Measurements from ENCODE around the gene P2RY8. TPM values are rescaled to one million over a fixed set of nuclear protein-coding genes. Genes with fewer than 3 reads are reported as not detected.

P2RY8 gene
- total and polyA plus RNA-seq, 2 of the 4 experiments (the other 2 are of a cell fraction), result not detected

DNA sequence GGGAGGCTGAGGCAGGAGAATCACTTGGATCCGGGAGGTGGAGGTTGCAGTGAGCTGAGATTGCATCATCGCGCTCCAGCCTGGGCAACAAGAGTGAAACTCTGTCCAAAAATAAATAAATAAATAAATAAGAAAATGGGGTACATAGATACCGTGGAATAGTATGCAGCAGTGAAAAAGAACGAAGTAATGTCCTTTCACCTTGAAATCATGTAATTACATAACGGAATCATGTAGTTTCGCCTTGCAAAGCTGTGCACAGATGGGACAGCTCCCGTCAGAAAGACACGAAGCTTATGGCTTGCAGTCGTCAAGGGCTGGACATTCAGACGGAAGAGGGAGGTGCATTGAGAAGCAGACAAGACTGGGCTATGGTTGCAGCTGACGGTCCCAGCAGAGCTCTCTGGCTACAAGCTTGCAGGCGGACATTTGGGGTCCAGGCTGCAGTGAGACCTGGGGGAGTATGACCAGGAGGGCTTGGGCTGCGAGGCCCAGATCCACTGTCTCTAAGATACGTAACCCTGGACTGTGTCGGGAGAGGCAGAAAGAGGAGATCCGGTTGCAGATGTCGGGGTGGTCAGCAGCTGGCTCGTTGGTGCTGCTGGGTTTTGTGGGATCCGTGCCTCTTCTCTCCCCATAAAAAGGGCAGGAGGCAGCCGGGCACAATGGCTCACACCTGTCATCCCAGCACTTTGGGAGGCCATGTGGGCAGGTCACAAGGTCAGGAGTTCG is 6.2 kb upstream of the P2RY8 start:
- Histone ChIP-seq H3K36me3 (ENCODE audit: control insufficient read depth, insufficient read depth, low read length) (no peaks in the 10 kb centered on the region), H2BK5ac (ENCODE audit: low read depth, low read length, poor library complexity, severe bottlenecking) (no peak overlapping the region), H3K4me2 (ENCODE audit: low read depth, low read length) (no peak overlapping the region), H4K8ac (ENCODE audit: low read depth in 2 of 2, low read length in 2 of 2) (no peak overlapping the region), H3K27me3 (ENCODE audit: control insufficient read depth, insufficient read depth, low read length) (no peaks in the 10 kb centered on the region), H3K9me3 (ENCODE audit: control insufficient read depth, insufficient read depth, low read length) (peaks cover 9% of the 10 kb centered on the region), H3K18ac (ENCODE audit: low read depth, low read length) (no peak overlapping the region), H3K9me1 (ENCODE audit: insufficient read depth, low read length) (no peaks in the 10 kb centered on the region), H4K91ac (ENCODE audit: insufficient read depth, low read depth, low read length) (no peak overlapping the region), H4K20me1 (ENCODE audit: insufficient read depth, low read length) (no peaks in the 10 kb centered on the region), H3K23ac (ENCODE audit: low read depth, low read length) (no peak overlapping the region), H4K5ac (ENCODE audit: low read depth, low read length) (no peak overlapping the region), H3K79me1 (ENCODE audit: low read depth in 1 of 2, low read length in 2 of 2) (no peaks in the 10 kb centered on the region), H3K9ac (ENCODE audit: low read depth, low read length) (no peak overlapping the region), H2BK20ac (ENCODE audit: low read depth, low read length) (no peak overlapping the region), H2AK5ac (ENCODE audit: low read depth, low read length) (no peak overlapping the region), H3K14ac (replicated peaks; ENCODE audit: low read depth, low read length) (no peak overlapping the region), H2AK9ac (replicated peaks; ENCODE audit: low read depth, low read length, poor library complexity) (no peak overlapping the region), H2BK15ac (ENCODE audit: low read depth, low read length) (no peak overlapping the region), H2AFZ (replicated peaks; ENCODE audit: low read length, poor library complexity) (no peak overlapping the region), H3K4ac (ENCODE audit: low read depth, low read length) (no peak overlapping the region), H3K4me3 (ENCODE audit: insufficient read depth, low read depth, low read length) (no peak overlapping the region), H3K56ac (ENCODE audit: extremely low read depth, insufficient read depth, low read length) (no peak overlapping the region), H2BK120ac (ENCODE audit: low read depth, low read length) (no peak overlapping the region), H3K27ac (ENCODE audit: insufficient read depth, low read length) (no peak overlapping the region), H3K4me1 (ENCODE audit: control insufficient read depth, insufficient read depth, low read length) (no peaks in the 10 kb centered on the region)
- ChIA-PET CTCF (no interaction called here), POLR2A (ENCODE audit: unreplicated experiment) (no interaction called here)
- ATAC-seq (ENCODE audit: low read depth) (no peak), DNase-seq (no peak)
- in situ Hi-C loops (cut with MboI; ENCODE audit: low sequenced_read_pairs) (no loop called here), intact Hi-C loops (cut with micrococcal nuclease) (no loop called here), dilution Hi-C loops (cut with HindIII; ENCODE audit: low sequenced_read_pairs, unreplicated experiment) (no loop called here)
- WGBS, 2 experiments (ENCODE audit: extremely low coverage in 2 of 2, insufficient read length in 1 of 2), result 77% methylated on average over 10 of the region's 22 CpGs; no CpG with 5 or more reads in 1 of the 2 experiments
- TF ChIP-seq, protein P1, sequence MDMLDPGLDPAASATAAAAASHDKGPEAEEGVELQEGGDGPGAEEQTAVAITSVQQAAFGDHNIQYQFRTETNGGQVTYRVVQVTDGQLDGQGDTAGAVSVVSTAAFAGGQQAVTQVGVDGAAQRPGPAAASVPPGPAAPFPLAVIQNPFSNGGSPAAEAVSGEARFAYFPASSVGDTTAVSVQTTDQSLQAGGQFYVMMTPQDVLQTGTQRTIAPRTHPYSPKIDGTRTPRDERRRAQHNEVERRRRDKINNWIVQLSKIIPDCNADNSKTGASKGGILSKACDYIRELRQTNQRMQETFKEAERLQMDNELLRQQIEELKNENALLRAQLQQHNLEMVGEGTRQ (IDR thresholded peaks at IDR 0.05; ENCODE audit: low read depth, low read length), result no peak
- TF ChIP-seq NFE2L2 (IDR thresholded peaks at IDR 0.05; ENCODE audit: low read depth, low read length) (no peak), SMC3 (IDR thresholded peaks at IDR 0.05; ENCODE audit: low read depth, low read length) (no peak), RAD21 (IDR thresholded peaks at IDR 0.05; ENCODE audit: low read length) (no peak), CHD1 (IDR thresholded peaks at IDR 0.05; ENCODE audit: low read depth, low read length) (no peak), RCOR1 (IDR thresholded peaks at IDR 0.05; ENCODE audit: insufficient replicate concordance, low read length) (no peak), POLR2A (IDR thresholded peaks at IDR 0.05; ENCODE audit: low read depth, low read length) (no peak), CEBPB (IDR thresholded peaks at IDR 0.05; ENCODE audit: low read depth, low read length) (no peak), MXI1 (IDR thresholded peaks at IDR 0.05; ENCODE audit: borderline replicate concordance, low read depth, low read length) (no peak)
- TF ChIP-seq, protein P2, sequence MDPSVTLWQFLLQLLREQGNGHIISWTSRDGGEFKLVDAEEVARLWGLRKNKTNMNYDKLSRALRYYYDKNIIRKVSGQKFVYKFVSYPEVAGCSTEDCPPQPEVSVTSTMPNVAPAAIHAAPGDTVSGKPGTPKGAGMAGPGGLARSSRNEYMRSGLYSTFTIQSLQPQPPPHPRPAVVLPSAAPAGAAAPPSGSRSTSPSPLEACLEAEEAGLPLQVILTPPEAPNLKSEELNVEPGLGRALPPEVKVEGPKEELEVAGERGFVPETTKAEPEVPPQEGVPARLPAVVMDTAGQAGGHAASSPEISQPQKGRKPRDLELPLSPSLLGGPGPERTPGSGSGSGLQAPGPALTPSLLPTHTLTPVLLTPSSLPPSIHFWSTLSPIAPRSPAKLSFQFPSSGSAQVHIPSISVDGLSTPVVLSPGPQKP (IDR thresholded peaks at IDR 0.05; ENCODE audit: borderline replicate concordance, low read depth, low read length), result no peak
- TF ChIP-seq, protein P3, sequence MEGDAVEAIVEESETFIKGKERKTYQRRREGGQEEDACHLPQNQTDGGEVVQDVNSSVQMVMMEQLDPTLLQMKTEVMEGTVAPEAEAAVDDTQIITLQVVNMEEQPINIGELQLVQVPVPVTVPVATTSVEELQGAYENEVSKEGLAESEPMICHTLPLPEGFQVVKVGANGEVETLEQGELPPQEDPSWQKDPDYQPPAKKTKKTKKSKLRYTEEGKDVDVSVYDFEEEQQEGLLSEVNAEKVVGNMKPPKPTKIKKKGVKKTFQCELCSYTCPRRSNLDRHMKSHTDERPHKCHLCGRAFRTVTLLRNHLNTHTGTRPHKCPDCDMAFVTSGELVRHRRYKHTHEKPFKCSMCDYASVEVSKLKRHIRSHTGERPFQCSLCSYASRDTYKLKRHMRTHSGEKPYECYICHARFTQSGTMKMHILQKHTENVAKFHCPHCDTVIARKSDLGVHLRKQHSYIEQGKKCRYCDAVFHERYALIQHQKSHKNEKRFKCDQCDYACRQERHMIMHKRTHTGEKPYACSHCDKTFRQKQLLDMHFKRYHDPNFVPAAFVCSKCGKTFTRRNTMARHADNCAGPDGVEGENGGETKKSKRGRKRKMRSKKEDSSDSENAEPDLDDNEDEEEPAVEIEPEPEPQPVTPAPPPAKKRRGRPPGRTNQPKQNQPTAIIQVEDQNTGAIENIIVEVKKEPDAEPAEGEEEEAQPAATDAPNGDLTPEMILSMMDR (conservative IDR thresholded peaks at IDR 0.05; ENCODE audit: low read depth, low read length), result no peak
- BruUV-seq (replicated peaks), result no TSS peak
